ENCODE measurements around the gene ZMIZ1. TPM values are rescaled to one million over a fixed set of nuclear protein-coding genes. Genes with fewer than 3 reads are reported as not detected.

The ZMIZ1 gene
- total RNA-seq, 1 experiment from 2014 or later: 28.4 TPM

DNA sequence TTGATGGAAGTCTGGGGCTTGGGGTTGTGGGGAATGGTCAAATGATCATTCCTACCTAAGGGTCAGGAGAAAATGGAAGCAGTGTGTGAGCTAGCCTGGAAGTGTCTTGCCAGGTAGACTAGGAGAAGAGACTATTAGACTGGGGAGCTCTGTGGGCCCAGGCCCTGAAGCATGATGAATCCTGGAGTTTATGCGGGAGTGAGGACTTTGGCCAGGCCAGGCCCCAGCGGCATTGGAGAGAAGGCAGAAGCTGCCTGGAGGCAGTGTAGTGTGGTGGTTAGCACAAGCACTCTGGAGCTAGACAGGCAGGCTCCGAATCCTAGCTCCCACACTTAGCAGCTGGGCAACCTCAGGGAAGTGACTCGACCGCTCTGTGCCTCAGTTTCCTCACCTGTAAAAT is 29.3 kb downstream of the ZMIZ1 start:
- ATAC-seq (no peak), DNase-seq (ENCODE audit: low read depth, low spot score) (no peak)
- Histone ChIP-seq H4K20me1 (ENCODE audit: insufficient read depth) (no peaks in the 10 kb centered on the region), H3K4me3 (replicated peaks in 1 of 2; ENCODE audit: low read depth in 1 of 2, low read length in 2 of 2) (no peak overlapping the region), H3K9me3 (ENCODE audit: control insufficient read depth in 1 of 2, insufficient read depth in 1 of 2, low read depth in 1 of 2, low read length in 2 of 2) (no peaks in the 10 kb centered on the region), H3K27me3 (ENCODE audit: insufficient read depth, low read length) (no peaks in the 10 kb centered on the region), H2AFZ (ENCODE audit: low read depth, low read length, poor library complexity, severe bottlenecking) (no peak overlapping the region), H3K9me2 (ENCODE audit: insufficient read depth) (no peaks in the 10 kb centered on the region), H3K9ac (ENCODE audit: low read length) (no peak overlapping the region), H3K79me2 (ENCODE audit: insufficient read depth, low read length) (peaks cover 51% of the 10 kb centered on the region), H3K4me2 (ENCODE audit: low read length) (no peak overlapping the region), H3K27ac (ENCODE audit: low read depth, low read length) (no peak overlapping the region), H3K36me3 (ENCODE audit: control insufficient read depth in 1 of 2, insufficient read depth in 2 of 2, low read length in 2 of 2) (no peaks in the 10 kb centered on the region), H3K4me1 (ENCODE audit: control insufficient read depth in 1 of 2, insufficient read depth in 2 of 2, low read length in 2 of 2) (peaks cover 20 to 27% of the 10 kb centered on the region in 2 experiments)
- BruUV-seq (replicated peaks): no TSS peak
- ChIA-PET POLR2A (no interaction called here), CTCF (no interaction called here), RAD21 (ENCODE audit: low non-redundant PET in 1 of 2, low total read pairs in 2 of 2, uncharacterized antibody in 2 of 2, unreplicated experiment in 2 of 2) (no interaction called here)
- intact Hi-C loops (cut with micrococcal nuclease): no loop called here
- TF ChIP-seq CBX3 (IDR thresholded peaks at IDR 0.05; ENCODE audit: low read depth) (no peak), EGR1 (IDR thresholded peaks at IDR 0.05; ENCODE audit: low read depth) (no peak), EZH2phosphoT487 (IDR thresholded peaks at IDR 0.05; ENCODE audit: borderline replicate concordance) (no peak), RAD21 (IDR thresholded peaks at IDR 0.05; ENCODE audit: low read depth) (no peak), JUND (IDR thresholded peaks at IDR 0.05) (no peak), POLR2A (IDR thresholded peaks at IDR 0.05; ENCODE audit: borderline replicate concordance, extremely low read depth, insufficient read depth, insufficient read length) (no peak), SP1 (IDR thresholded peaks at IDR 0.05; ENCODE audit: low read depth) (no peak), FOSL1 (IDR thresholded peaks at IDR 0.05; ENCODE audit: low read depth) (no peak), EZH2 (IDR thresholded peaks at IDR 0.05) (no peak), ELF1 (IDR thresholded peaks at IDR 0.05; ENCODE audit: borderline replicate concordance, low read depth) (no peak), SIN3A (IDR thresholded peaks at IDR 0.05; ENCODE audit: low read depth) (no peak), SRF (IDR thresholded peaks at IDR 0.05; ENCODE audit: low read depth) (no peak), TCF7L2 (IDR thresholded peaks at IDR 0.05; ENCODE audit: borderline replicate concordance, extremely low read depth, insufficient read depth, insufficient read length) (no peak)
- TF ChIP-seq, protein P1, sequence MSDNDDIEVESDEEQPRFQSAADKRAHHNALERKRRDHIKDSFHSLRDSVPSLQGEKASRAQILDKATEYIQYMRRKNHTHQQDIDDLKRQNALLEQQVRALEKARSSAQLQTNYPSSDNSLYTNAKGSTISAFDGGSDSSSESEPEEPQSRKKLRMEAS (IDR thresholded peaks at IDR 0.05): no peak
- TF ChIP-seq, protein P2, sequence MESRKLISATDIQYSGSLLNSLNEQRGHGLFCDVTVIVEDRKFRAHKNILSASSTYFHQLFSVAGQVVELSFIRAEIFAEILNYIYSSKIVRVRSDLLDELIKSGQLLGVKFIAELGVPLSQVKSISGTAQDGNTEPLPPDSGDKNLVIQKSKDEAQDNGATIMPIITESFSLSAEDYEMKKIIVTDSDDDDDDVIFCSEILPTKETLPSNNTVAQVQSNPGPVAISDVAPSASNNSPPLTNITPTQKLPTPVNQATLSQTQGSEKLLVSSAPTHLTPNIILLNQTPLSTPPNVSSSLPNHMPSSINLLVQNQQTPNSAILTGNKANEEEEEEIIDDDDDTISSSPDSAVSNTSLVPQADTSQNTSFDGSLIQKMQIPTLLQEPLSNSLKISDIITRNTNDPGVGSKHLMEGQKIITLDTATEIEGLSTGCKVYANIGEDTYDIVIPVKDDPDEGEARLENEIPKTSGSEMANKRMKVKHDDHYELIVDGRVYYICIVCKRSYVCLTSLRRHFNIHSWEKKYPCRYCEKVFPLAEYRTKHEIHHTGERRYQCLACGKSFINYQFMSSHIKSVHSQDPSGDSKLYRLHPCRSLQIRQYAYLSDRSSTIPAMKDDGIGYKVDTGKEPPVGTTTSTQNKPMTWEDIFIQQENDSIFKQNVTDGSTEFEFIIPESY (IDR thresholded peaks at IDR 0.05; ENCODE audit: extremely low read depth, insufficient replicate concordance, low read length): no peak
